Esophagus muscularis mucosa (tissue), 4 donors: ENCODE data around the gene PDE6C. TPM values are rescaled to one million over a fixed set of nuclear protein-coding genes. Genes with fewer than 3 reads are reported as not detected.

Source experiments
- DNase-seq: peaks from one replicate; pipeline ENCODE4 v3.0.0-alpha.2; 2017; ENCODE audit errors: extremely low spot score
- H3K27ac ChIP-seq, 4 donors: fragments of 200-600 bp; sonication (generic); replicated peaks in 1 of 4; 1 replicate in 3 of 4; 2 replicates in 1 of 4; pipeline ENCODE4 v1.5.1; 2016 to 2019; ENCODE audit warnings: mild to moderate bottlenecking in 1 of 4
- H3K27me3 ChIP-seq, 4 donors: fragments of 200-600 bp; sonication (generic); one replicate each; pipeline versions ENCODE4 v1.5.1 to v1.6.0; 2016 to 2019
- H3K36me3 ChIP-seq, 4 donors: fragments of 200-600 bp; sonication (generic); one replicate each; pipeline ENCODE4 v1.5.1; 2016 to 2019
- H3K4me1 ChIP-seq, 4 donors: fragments of 200-600 bp; sonication (generic); one replicate each; pipeline ENCODE4 v1.5.1; 2016 to 2019
- H3K4me3 ChIP-seq, 4 donors: fragments of 200-600 bp; sonication (generic); 1 replicate in 2 of 4; 2 replicates in 2 of 4; pipeline ENCODE4 v1.5.1; 2016 to 2019; ENCODE audit warnings: mild to moderate bottlenecking in 4 of 4, moderate library complexity in 1 of 4
- H3K9me3 ChIP-seq, 4 donors: fragments of 200-600 bp; sonication (generic); 1 replicate in 3 of 4; 2 replicates in 1 of 4; pipeline ENCODE4 v1.5.1; 2016 to 2019
- EP300 ChIP-seq: sonication (generic); formaldehyde crosslinking; IDR thresholded peaks from one replicate; pipeline ENCODE4 v1.6.1; 2017; ENCODE audit warnings: antibody characterized with exemption
- POLR2A ChIP-seq: fragments of 450-650 bp; IDR thresholded peaks from one replicate; pipeline ENCODE4 v1.6.1; 2017; ENCODE audit warnings: antibody characterized with exemption, moderate library complexity, mild to moderate bottlenecking, low read depth
- POLR2AphosphoS5 ChIP-seq, 2 donors: sonication (generic); formaldehyde crosslinking; IDR thresholded peaks; one replicate each; pipeline ENCODE4 v1.6.1; 2017; ENCODE audit warnings: antibody characterized with exemption in 2 of 2
- whole genome bisulfite sequencing: methylation state at CpG from one replicate; pipeline ENCODE4 v1.1.5; 2018; 5-methylcytosine and 5-hydroxymethylcytosine counted together
- intact Hi-C: fragments of 100-400 bp; cut with DNase I; formaldehyde crosslinking; loops from one replicate; pipeline ENCODE4 v1.15.1; 2023
- total RNA-seq, 4 donors: library from RNA; depleted of rRNA; stranded (reverse); fragments of >200 nt; gene quantifications; one replicate each; pipeline versions ENCODE4 v1.1.0 to v1.2.1, GENCODE V29; 2016
- TF ChIP-seq, protein P1 (sequence below), 3 experiments: fragments of 200-600 bp in 2 of 3; fragments of 450-650 bp in 1 of 3; sonication (generic) in 2 of 3; IDR thresholded peaks; one replicate each; pipeline ENCODE4 v1.5.1; 2017 to 2019; ENCODE audit warnings: antibody characterized with exemption in 3 of 3, mild to moderate bottlenecking in 2 of 3, moderate library complexity in 1 of 3

PDE6C gene
- not detected for total RNA-seq

DNA sequence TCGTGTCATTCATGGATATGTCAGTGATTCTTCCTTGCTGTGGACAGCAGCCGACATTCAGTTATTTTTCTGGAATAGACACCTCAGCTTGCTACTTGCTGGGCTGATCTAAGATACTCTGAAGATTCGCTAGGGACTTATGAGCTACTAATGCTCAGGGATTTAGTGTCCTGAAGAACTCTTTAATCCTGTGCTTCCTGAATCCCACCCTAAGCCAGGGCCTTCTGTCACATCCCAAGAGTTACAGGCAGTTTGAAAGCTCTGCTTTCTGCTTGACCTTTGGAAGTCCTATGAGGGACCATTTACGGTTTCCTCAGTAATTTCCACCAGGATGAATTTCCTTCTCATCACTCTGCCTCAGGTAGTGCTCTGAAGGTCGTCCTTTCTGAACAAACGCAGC lies at the start of gene PDE6C:
PDE6C (plus strand) TSS at position 227 of the 400 bp plus-strand sequence. CDS start 189 bp downstream, outside the sequence.
- Histone ChIP-seq H3K4me3 (no peak within 1 kb of the TSS), H3K9me3 (no peaks in the 10 kb centered on the region), H3K36me3 (no peaks in the 10 kb centered on the region), H3K27ac (no peak within 1 kb of the TSS), H3K4me1 (no peaks in the 10 kb centered on the region), H3K27me3 (no peaks in the 10 kb centered on the region)
- 78% methylated on average over 6 of the region's 6 CpGs for WGBS
- no peak for DNase-seq
- TF ChIP-seq POLR2A (no peak), EP300 (no peak), POLR2AphosphoS5 (IDR thresholded peaks at IDR 0.05) (no peak)
- TF ChIP-seq, protein P1, sequence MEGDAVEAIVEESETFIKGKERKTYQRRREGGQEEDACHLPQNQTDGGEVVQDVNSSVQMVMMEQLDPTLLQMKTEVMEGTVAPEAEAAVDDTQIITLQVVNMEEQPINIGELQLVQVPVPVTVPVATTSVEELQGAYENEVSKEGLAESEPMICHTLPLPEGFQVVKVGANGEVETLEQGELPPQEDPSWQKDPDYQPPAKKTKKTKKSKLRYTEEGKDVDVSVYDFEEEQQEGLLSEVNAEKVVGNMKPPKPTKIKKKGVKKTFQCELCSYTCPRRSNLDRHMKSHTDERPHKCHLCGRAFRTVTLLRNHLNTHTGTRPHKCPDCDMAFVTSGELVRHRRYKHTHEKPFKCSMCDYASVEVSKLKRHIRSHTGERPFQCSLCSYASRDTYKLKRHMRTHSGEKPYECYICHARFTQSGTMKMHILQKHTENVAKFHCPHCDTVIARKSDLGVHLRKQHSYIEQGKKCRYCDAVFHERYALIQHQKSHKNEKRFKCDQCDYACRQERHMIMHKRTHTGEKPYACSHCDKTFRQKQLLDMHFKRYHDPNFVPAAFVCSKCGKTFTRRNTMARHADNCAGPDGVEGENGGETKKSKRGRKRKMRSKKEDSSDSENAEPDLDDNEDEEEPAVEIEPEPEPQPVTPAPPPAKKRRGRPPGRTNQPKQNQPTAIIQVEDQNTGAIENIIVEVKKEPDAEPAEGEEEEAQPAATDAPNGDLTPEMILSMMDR (IDR thresholded peaks at IDR 0.05) = no peak
- intact Hi-C loops = no loop called here

DNA sequence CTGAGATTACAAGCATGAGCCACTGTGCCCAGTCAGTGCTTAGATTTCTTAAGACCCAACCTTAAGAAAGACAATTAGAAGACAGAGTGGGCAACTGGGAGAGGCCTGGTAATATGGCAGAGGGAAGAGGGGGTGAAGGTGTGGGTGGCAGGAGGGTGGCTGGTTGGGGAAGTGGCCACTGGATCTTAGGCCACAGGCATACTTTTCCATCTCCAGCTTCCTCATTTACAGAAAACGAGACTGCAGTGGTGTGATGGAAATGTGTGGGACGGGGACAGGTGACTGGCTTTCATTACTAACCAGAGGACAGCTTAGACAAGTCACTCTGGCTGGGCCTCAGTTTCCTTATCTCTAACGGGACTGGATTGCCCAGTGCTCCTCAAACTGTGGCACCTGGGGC lies 46.9 kb upstream of the PDE6C start:
- no peak overlapping the region for H3K27ac ChIP-seq
- TF ChIP-seq POLR2AphosphoS5 (IDR thresholded peaks at IDR 0.05) = no peak
- no peak for DNase-seq
- peaks cover 0 to 61% (median 16%) of the 10 kb centered on the region in 4 donors for H3K27me3 ChIP-seq
- H3K4me3 ChIP-seq = no peak overlapping the region
- H3K36me3 ChIP-seq = no peaks in the 10 kb centered on the region
- WGBS = 81% methylated on average over 3 of the region's 3 CpGs
- H3K4me1 ChIP-seq = peaks cover 4 to 24% (median 18%) of the 10 kb centered on the region in 4 donors
- intact Hi-C loops = no loop called here
- H3K9me3 ChIP-seq = no peaks in the 10 kb centered on the region

DNA sequence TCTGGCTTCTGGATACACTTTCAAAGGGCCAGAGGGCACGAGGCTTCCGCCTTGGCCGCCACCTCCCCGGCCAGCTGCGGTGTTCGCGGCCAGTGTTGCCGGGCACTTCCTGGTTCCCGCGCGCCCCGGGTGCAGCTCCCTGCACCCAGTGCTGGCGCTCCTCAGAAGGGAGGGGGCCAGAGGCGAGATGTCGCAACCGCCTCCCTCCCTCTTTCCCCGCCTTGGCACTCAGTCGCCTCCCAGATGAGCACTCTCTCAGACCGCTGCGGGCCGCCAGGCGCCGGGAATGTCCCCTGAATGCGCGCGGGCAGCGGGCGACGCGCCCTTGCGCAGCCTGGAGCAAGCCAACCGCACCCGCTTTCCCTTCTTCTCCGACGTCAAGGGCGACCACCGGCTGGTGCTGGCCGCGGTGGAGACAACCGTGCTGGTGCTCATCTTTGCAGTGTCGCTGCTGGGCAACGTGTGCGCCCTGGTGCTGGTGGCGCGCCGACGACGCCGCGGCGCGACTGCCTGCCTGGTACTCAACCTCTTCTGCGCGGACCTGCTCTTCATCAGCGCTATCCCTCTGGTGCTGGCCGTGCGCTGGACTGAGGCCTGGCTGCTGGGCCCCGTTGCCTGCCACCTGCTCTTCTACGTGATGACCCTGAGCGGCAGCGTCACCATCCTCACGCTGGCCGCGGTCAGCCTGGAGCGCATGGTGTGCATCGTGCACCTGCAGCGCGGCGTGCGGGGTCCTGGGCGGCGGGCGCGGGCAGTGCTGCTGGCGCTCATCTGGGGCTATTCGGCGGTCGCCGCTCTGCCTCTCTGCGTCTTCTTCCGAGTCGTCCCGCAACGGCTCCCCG lies 45.7 kb upstream of the PDE6C start, which contains the start of gene FFAR4:
FFAR4 (plus strand) TSS at position 231 of the 842 bp plus-strand sequence; CDS start at position 287, 56 bp downstream.
- DNase-seq = no peak
- intact Hi-C loops = no loop called here
- Histone ChIP-seq H3K4me3 (peak within 1 kb of the TSS; percentile 35 to 44 (median 38)), H3K36me3 (no peaks in the 10 kb centered on the region), H3K27ac (no peak within 1 kb of the TSS), H3K9me3 (no peaks in the 10 kb centered on the region), H3K4me1 (peaks cover 4 to 24% (median 18%) of the 10 kb centered on the region in 4 donors), H3K27me3 (peaks cover 0 to 60% (median 16%) of the 10 kb centered on the region in 4 donors)
- WGBS = no CpG with 5 or more reads among the region's 85 CpGs
- TF ChIP-seq POLR2AphosphoS5 (IDR thresholded peaks at IDR 0.05) = no peak
- no peak for TF ChIP-seq EP300

DNA sequence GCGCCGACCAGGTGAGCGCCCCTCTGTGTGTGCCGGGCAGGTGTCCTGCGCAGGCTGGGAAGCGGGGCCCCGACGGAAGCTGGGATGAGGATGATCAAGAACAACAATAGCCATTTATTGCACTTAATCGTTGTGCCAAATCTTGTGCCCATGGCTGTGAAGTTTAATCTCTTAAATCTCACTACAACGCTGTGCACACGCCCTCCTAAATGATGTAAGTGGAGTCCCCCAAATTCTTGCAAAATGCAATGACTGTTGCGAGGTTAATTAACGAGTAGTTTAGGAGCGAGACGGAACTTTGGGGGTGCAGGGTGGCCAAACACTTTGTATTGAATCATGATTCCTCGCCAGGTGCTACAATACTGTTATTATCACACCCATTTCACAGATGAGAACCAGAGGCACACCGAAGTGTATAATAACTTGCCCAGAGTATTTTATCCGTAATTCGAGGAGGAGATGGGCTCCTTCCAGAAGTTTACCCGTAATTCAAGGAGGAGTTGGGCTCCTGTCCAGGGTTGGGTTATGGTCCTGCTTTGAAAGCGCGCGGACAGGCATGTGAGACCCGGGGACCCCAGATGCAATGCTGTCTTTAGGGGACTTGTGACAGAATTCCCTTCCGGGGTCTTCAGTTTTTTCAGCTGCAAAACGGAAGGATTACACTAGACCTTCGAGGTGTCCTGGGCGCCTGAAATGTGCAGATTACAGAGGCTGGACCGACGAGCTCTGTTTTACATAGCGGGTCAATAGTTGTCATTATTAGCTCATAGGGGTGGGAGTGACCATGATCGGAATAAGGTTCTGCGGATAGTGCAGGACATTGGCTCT lies 44.8 kb upstream of the PDE6C start:
- 28% methylated on average over 25 of the region's 33 CpGs for WGBS
- Histone ChIP-seq H3K4me1 (peaks cover 4 to 24% (median 18%) of the 10 kb centered on the region in 4 donors), H3K36me3 (no peaks in the 10 kb centered on the region), H3K27me3 (peaks cover 0 to 60% (median 16%) of the 10 kb centered on the region in 4 donors), H3K4me3 (peak overlapping the region; percentile 35 to 44 (median 38)), H3K27ac (no peak overlapping the region), H3K9me3 (no peaks in the 10 kb centered on the region)
- DNase-seq = no peak
- intact Hi-C loops = no loop called here
- no peak for TF ChIP-seq POLR2A
- no peak for TF ChIP-seq EP300
- no peak for TF ChIP-seq POLR2AphosphoS5 (IDR thresholded peaks at IDR 0.05)
- TF ChIP-seq, protein P1 (IDR thresholded peaks at IDR 0.05) = no peak

DNA sequence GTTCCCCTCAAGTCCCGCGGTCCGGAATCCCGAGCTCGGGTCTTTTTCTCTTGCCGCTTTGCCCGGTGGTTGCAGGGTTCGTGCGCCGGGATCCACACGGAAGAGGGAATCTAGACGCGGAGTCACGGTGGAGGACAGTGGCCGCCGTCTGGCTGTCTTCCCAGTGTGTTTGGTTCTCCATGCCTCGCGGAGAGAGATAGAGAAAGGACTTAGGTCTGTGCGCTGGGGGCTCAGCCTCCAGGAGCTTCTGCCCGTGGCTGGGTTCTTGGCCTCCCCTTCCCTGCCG lies 44.3 kb upstream of the PDE6C start:
- DNase-seq = no peak
- H3K27me3 ChIP-seq = peaks cover 0 to 60% (median 16%) of the 10 kb centered on the region in 4 donors
- H3K27ac ChIP-seq = no peak overlapping the region
- peaks cover 5 to 24% (median 20%) of the 10 kb centered on the region in 4 donors for H3K4me1 ChIP-seq
- 17% methylated on average over 15 of the region's 21 CpGs for WGBS
- intact Hi-C loops = no loop called here
- H3K36me3 ChIP-seq = no peaks in the 10 kb centered on the region
- no peaks in the 10 kb centered on the region for H3K9me3 ChIP-seq
- peak overlapping the region in 2 of 4 donors; percentile 35 to 39 for H3K4me3 ChIP-seq
- no peak for TF ChIP-seq POLR2A
- TF ChIP-seq EP300 = no peak

DNA sequence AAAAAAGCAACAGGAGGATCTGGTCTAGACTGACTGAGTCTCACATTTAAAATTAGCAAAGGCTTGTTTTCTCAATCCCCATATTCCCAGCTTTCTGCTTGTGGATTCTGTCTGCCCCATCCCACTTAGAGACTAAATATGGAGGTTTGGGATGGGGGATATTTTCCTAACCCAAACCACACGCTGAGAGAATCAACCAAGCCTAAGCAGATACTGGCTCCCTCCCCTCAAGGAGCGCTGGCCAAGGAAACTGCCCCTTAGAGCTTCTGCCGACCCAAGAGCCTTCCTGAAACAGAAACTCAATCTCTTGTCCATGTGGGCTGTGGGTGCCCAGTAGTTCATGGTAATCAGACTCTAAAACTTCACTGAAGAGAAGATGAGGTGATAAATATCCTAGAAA lies 42.0 kb upstream of the PDE6C start:
- no peaks in the 10 kb centered on the region for H3K9me3 ChIP-seq
- intact Hi-C loops = no loop called here
- no peaks in the 10 kb centered on the region for H3K36me3 ChIP-seq
- DNase-seq = no peak
- H3K27ac ChIP-seq = no peak overlapping the region
- TF ChIP-seq POLR2AphosphoS5 (IDR thresholded peaks at IDR 0.05) = no peak
- TF ChIP-seq, protein P1 (IDR thresholded peaks at IDR 0.05) = no peak
- TF ChIP-seq POLR2A = no peak
- no peak for TF ChIP-seq EP300
- H3K4me3 ChIP-seq = no peak overlapping the region
- WGBS = 50% methylated on average over 3 of the region's 3 CpGs
- peaks cover 10 to 24% (median 22%) of the 10 kb centered on the region in 4 donors for H3K4me1 ChIP-seq
- H3K27me3 ChIP-seq = peaks cover 0 to 50% (median 16%) of the 10 kb centered on the region in 4 donors
